Lung (tissue), 12 donors: ENCODE results near the gene HBM. TPM values are rescaled to one million over a fixed set of nuclear protein-coding genes. Genes with fewer than 3 reads are reported as not detected.
"Not testable (repeated sequence)": the region's sequence is repeated elsewhere in the genome, so short reads cannot be mapped to it uniquely, and the experiment has no call there.

Experiments used
- ATAC-seq: fragments of 200-7000 bp; cut with Tn5 transposase; one replicate; pipeline ENCODE4 v1.9.1; 2020; ENCODE audit warnings: moderate number of reproducible peaks; ENCODE audit not compliant: insufficient read depth, low FRiP score
- DNase-seq, 3 donors: peaks; one replicate each; pipeline ENCODE4 v3.0.0-alpha.2; 2013 to 2017
- H3K27ac ChIP-seq, 2 donors: one replicate each; pipeline ENCODE4 v1.5.1; 2013; ENCODE audit warnings: mild to moderate bottlenecking in 2 of 2, moderate library complexity in 2 of 2, control low read depth in 1 of 2, inconsistent platforms in 1 of 2, low read depth in 1 of 2, low read length in 1 of 2
- H3K27me3 ChIP-seq, 3 donors: one replicate each; pipeline ENCODE4 v1.5.1; 2013; ENCODE audit warnings: low read length in 2 of 3; ENCODE audit not compliant: control insufficient read depth in 3 of 3, insufficient read depth in 3 of 3
- H3K36me3 ChIP-seq, 4 donors: one replicate each; pipeline ENCODE4 v1.5.1; 2013; ENCODE audit warnings: low read length in 4 of 4, mild to moderate bottlenecking in 1 of 4, moderate library complexity in 1 of 4; ENCODE audit not compliant: control insufficient read depth in 4 of 4, insufficient read depth in 4 of 4
- H3K4me1 ChIP-seq, 5 donors: one replicate each; pipeline ENCODE4 v1.5.1; 2013; ENCODE audit warnings: low read length in 5 of 5, mild to moderate bottlenecking in 2 of 5, moderate library complexity in 1 of 5; ENCODE audit not compliant: control insufficient read depth in 5 of 5, insufficient read depth in 5 of 5
- H3K4me3 ChIP-seq: one replicate; pipeline ENCODE4 v1.5.1; 2013; ENCODE audit warnings: mild to moderate bottlenecking, control low read depth, moderate library complexity
- H3K9ac ChIP-seq, 2 donors: one replicate each; pipeline ENCODE4 v1.5.1; 2013; ENCODE audit warnings: low read length in 2 of 2, control low read depth in 1 of 2; ENCODE audit not compliant: insufficient read depth in 1 of 2
- H3K9me3 ChIP-seq, 4 donors: one replicate each; pipeline ENCODE4 v1.5.1; 2013; ENCODE audit warnings: low read length in 3 of 4, mild to moderate bottlenecking in 1 of 4, moderate library complexity in 1 of 4; ENCODE audit not compliant: control insufficient read depth in 4 of 4, insufficient read depth in 3 of 4
- WGBS, 2 donors: extraction: QIAGEN DNeasy Blood & Tissue Kit; methylation state at CpG; one replicate each; pipeline ENCODE4 v1.1.7; 2013; 5-methylcytosine and 5-hydroxymethylcytosine counted together
- polyA plus RNA-seq, 2 donors: library from polyadenylated mRNA; stranded (reverse); fragments of 200-250 nt; gene quantifications; one replicate each; pipeline ENCODE4 v1.2.1, GENCODE V29; 2013
- total RNA-seq, 2 donors: library from RNA; depleted of rRNA in 1 of 2; stranded (reverse); fragments of >200 nt in 1 of 2; gene quantifications; one replicate each; pipeline ENCODE4 v1.2.1, GENCODE V29; 2014 to 2021
- TF ChIP-seq, protein P1 (sequence below): IDR thresholded peaks from 2 replicates; pipeline ENCODE4 v1.5.1; 2012; ENCODE audit warnings: mild to moderate bottlenecking; ENCODE audit errors: control extremely low read depth, extremely low read depth
- donor health status: control.
- donor health status: control.
- donor health status: Bipolar disorder and iron deficiency.
- donor health status: healthy.
- donor health status: DM: yes; HTN: yes; CAD: no.

Gene HBM
- total and polyA plus RNA-seq, 4 donors, result 0.61 to 45.7 (median 0.73) TPM; not detected in 1

- WGBS, 2 donors, result 86 to 93% methylated on average over 2 of the region's 2 CpGs
- no peaks in the 10 kb centered on the region for H3K9me3 ChIP-seq
- no peaks in the 10 kb centered on the region for H3K27me3 ChIP-seq
- ATAC-seq (no peak), DNase-seq (no peak)
- H3K36me3 ChIP-seq, result peaks cover 0 to 13% (median 5%) of the 10 kb centered on the region in 4 donors
- no peak overlapping the region for H3K9ac ChIP-seq
- TF ChIP-seq, protein P1, sequence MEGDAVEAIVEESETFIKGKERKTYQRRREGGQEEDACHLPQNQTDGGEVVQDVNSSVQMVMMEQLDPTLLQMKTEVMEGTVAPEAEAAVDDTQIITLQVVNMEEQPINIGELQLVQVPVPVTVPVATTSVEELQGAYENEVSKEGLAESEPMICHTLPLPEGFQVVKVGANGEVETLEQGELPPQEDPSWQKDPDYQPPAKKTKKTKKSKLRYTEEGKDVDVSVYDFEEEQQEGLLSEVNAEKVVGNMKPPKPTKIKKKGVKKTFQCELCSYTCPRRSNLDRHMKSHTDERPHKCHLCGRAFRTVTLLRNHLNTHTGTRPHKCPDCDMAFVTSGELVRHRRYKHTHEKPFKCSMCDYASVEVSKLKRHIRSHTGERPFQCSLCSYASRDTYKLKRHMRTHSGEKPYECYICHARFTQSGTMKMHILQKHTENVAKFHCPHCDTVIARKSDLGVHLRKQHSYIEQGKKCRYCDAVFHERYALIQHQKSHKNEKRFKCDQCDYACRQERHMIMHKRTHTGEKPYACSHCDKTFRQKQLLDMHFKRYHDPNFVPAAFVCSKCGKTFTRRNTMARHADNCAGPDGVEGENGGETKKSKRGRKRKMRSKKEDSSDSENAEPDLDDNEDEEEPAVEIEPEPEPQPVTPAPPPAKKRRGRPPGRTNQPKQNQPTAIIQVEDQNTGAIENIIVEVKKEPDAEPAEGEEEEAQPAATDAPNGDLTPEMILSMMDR, result no peak
- no peak overlapping the region for H3K4me3 ChIP-seq
- H3K4me1 ChIP-seq, result peaks cover 0 to 3% (median 0%) of the 10 kb centered on the region in 5 donors
- H3K27ac ChIP-seq, result no peak overlapping the region
Observed at GRCh38 chr16:120756-121155, 45.0 kb upstream of the HBM start.

- H3K27me3 ChIP-seq, result no peaks in the 10 kb centered on the region
- H3K4me3 ChIP-seq, result no peak overlapping the region
- TF ChIP-seq, protein P1, result no peak
- DNase-seq (peak in 2 of 3 donors; percentile 22 to 51), ATAC-seq (no peak)
- H3K27ac ChIP-seq, result no peak overlapping the region
- H3K4me1 ChIP-seq, result peaks cover 0 to 3% (median 0%) of the 10 kb centered on the region in 5 donors
- H3K9ac ChIP-seq, result no peak overlapping the region
- WGBS, 2 donors, result 86 to 96% methylated on average over 1 of the region's 1 CpG
- H3K9me3 ChIP-seq, result no peaks in the 10 kb centered on the region
- peaks cover 0 to 12% (median 2%) of the 10 kb centered on the region in 4 donors for H3K36me3 ChIP-seq
Observed at GRCh38 chr16:122361-122760, 43.4 kb upstream of the HBM start.

GRCh38 chr16:123558-124350, 42.0 kb upstream of the HBM start:
- not testable (repeated sequence) for H3K4me3 ChIP-seq, H3K9ac ChIP-seq, DNase-seq, ATAC-seq, H3K27ac ChIP-seq, H3K4me1 ChIP-seq, H3K27me3 ChIP-seq, H3K9me3 ChIP-seq
- H3K36me3 ChIP-seq, result peaks cover 0 to 10% (median under 1%) of the 10 kb centered on the region in 4 donors
- 86 to 88% methylated on average over 18 to 19 of the region's 19 CpGs for WGBS, 2 donors

GRCh38 chr16:125011-125410, 40.8 kb upstream of the HBM start:
- H3K36me3 ChIP-seq, result peaks cover 0 to 7% (median under 1%) of the 10 kb centered on the region in 4 donors
- H3K9me3 ChIP-seq, result no peaks in the 10 kb centered on the region
- no peak overlapping the region for H3K4me3 ChIP-seq
- WGBS, 2 donors, result 85 to 96% methylated on average over 3 of the region's 3 CpGs
- H3K27ac ChIP-seq, result no peak overlapping the region
- DNase-seq (no peak), ATAC-seq (no peak)
- TF ChIP-seq, protein P1, result no peak
- peaks cover 0 to 3% (median 0%) of the 10 kb centered on the region in 5 donors for H3K4me1 ChIP-seq
- H3K9ac ChIP-seq, result no peak overlapping the region
- H3K27me3 ChIP-seq, result no peaks in the 10 kb centered on the region
